Liver (tissue), 9 donors: ENCODE measurements around the gene TEX2. TPM values are rescaled to one million over a fixed set of nuclear protein-coding genes. Genes with fewer than 3 reads are reported as not detected.
A peak's percentile ranks its signal among the peaks of the same experiment; 100 is the strongest.
"Not testable (repeated sequence)": the region's sequence is repeated elsewhere in the genome, so short reads cannot be mapped to it uniquely, and the experiment has no call there.

ENCODE experiments used
- DNase-seq: peaks from one replicate; pipeline ENCODE4 v3.0.0-alpha.2; 2017; ENCODE audit warnings: low spot score
- H3K27ac ChIP-seq, 2 donors: one replicate each; pipeline ENCODE4 v1.7.0; 2013; ENCODE audit warnings: inconsistent platforms in 2 of 2, low read length in 2 of 2, control low read depth in 1 of 2, low read depth in 1 of 2, mild to moderate bottlenecking in 1 of 2
- H3K27me3 ChIP-seq, 4 donors: one replicate each; pipeline versions ENCODE4 v1.6.1 to v1.7.0; 2013; ENCODE audit warnings: low read length in 3 of 4, inconsistent platforms in 1 of 4, mild to moderate bottlenecking in 1 of 4, moderate library complexity in 1 of 4; ENCODE audit not compliant: control insufficient read depth in 4 of 4, insufficient read depth in 4 of 4
- H3K36me3 ChIP-seq, 4 donors: one replicate each; pipeline versions ENCODE4 v1.6.1 to v1.7.0; 2013; ENCODE audit warnings: low read length in 3 of 4, mild to moderate bottlenecking in 3 of 4, low read depth in 1 of 4, moderate library complexity in 1 of 4; ENCODE audit not compliant: control insufficient read depth in 4 of 4, insufficient read depth in 3 of 4
- H3K4me1 ChIP-seq, 4 donors: one replicate each; pipeline versions ENCODE4 v1.6.1 to v1.7.0; 2013; ENCODE audit warnings: low read length in 3 of 4, mild to moderate bottlenecking in 3 of 4, moderate library complexity in 1 of 4; ENCODE audit not compliant: control insufficient read depth in 4 of 4, insufficient read depth in 4 of 4
- H3K4me3 ChIP-seq, 3 donors: one replicate each; pipeline versions ENCODE4 v1.6.1 to v1.7.0; 2013; ENCODE audit warnings: low read length in 3 of 3, control low read depth in 1 of 3, low read depth in 1 of 3, mild to moderate bottlenecking in 1 of 3
- H3K9ac ChIP-seq, 2 donors: one replicate each; pipeline ENCODE4 v1.7.0; 2013; ENCODE audit warnings: low read length in 2 of 2, mild to moderate bottlenecking in 2 of 2, moderate library complexity in 2 of 2, control low read depth in 1 of 2, low read depth in 1 of 2
- H3K9me3 ChIP-seq, 4 donors: one replicate each; pipeline versions ENCODE4 v1.6.1 to v1.7.0; 2013; ENCODE audit warnings: low read length in 3 of 4; ENCODE audit not compliant: control insufficient read depth in 4 of 4
- ATF3 ChIP-seq: IDR thresholded peaks from 2 replicates; pipeline ENCODE4 v1.6.1; 2016; ENCODE audit warnings: antibody characterized with exemption
- CTCF ChIP-seq: fragments of 150-350 bp; IDR thresholded peaks from 2 replicates; pipeline ENCODE4 v1.5.1; 2017; ENCODE audit warnings: improper control_type of control experiment, low read depth, low read length; ENCODE audit not compliant: missing input control
- EGR1 ChIP-seq, 2 donors: IDR thresholded peaks; 2 replicates each; pipeline ENCODE4 v1.6.1; 2016 to 2018; ENCODE audit warnings: antibody characterized with exemption in 2 of 2, low read depth in 2 of 2
- FOXA2 ChIP-seq: IDR thresholded peaks from 2 replicates; pipeline ENCODE4 v1.6.1; 2016; ENCODE audit warnings: antibody characterized with exemption
- GABPA ChIP-seq, 2 donors: IDR thresholded peaks in 1 of 2; conservative IDR thresholded peaks in 1 of 2; 2 replicates each; pipeline ENCODE4 v1.6.1; 2016; ENCODE audit warnings: antibody characterized with exemption in 2 of 2, mild to moderate bottlenecking in 1 of 2, moderate library complexity in 1 of 2
- HNF4A ChIP-seq, 2 donors: conservative IDR thresholded peaks; 2 replicates each; pipeline ENCODE4 v1.6.1; 2016; ENCODE audit warnings: antibody characterized with exemption in 2 of 2, mild to moderate bottlenecking in 2 of 2
- HNF4G ChIP-seq: IDR thresholded peaks from 2 replicates; pipeline ENCODE4 v1.6.1; 2016; ENCODE audit warnings: antibody characterized with exemption
- MAX ChIP-seq: IDR thresholded peaks from 2 replicates; pipeline ENCODE4 v1.6.1; 2016; ENCODE audit warnings: antibody characterized with exemption
- NR2F2 ChIP-seq: IDR thresholded peaks from 2 replicates; pipeline ENCODE4 v1.6.1; 2016; ENCODE audit warnings: antibody characterized with exemption
- RAD21 ChIP-seq, 2 donors: IDR thresholded peaks; 2 replicates each; pipeline ENCODE4 v1.6.1; 2016; ENCODE audit warnings: antibody characterized with exemption in 2 of 2, mild to moderate bottlenecking in 2 of 2
- REST ChIP-seq: IDR thresholded peaks from 2 replicates; pipeline ENCODE4 v1.6.1; 2016; ENCODE audit warnings: antibody characterized with exemption, mild to moderate bottlenecking
- RXRA ChIP-seq, 2 donors: IDR thresholded peaks; 2 replicates each; pipeline ENCODE4 v1.6.1; 2017 to 2018; ENCODE audit warnings: antibody characterized with exemption in 2 of 2, mild to moderate bottlenecking in 1 of 2
- SP1 ChIP-seq: IDR thresholded peaks from 2 replicates; pipeline ENCODE4 v1.6.1; 2018; ENCODE audit warnings: antibody characterized with exemption, mild to moderate bottlenecking
- WGBS: extraction: QIAGEN DNeasy Blood & Tissue Kit; methylation state at CpG from one replicate; pipeline ENCODE4 v1.1.7; 2013; 5-methylcytosine and 5-hydroxymethylcytosine counted together
- polyA plus RNA-seq, 2 donors: library from polyadenylated mRNA; stranded (reverse) in 1 of 2; unstranded in 1 of 2; fragments of 200-250 nt in 1 of 2; fragments of >200 nt in 1 of 2; fragmentation: Nextera tagmentation in 1 of 2; extraction: Ambion mirVana in 1 of 2; gene quantifications; one replicate each; pipeline versions ENCODE4 v1.2.1 to v1.2.3, GENCODE V29; 2013 to 2015
- total RNA-seq, 2 donors: library from RNA; depleted of rRNA; stranded (reverse); fragments of >200 nt; gene quantifications; one replicate each; pipeline ENCODE4 v1.2.3, GENCODE V29; 2014
- donor health status: healthy.
- donor health status: healthy.
- donor health status: healthy.
- donor health status: healthy.
- donor health status: healthy.

TEX2 gene
- total and polyA plus RNA-seq, 4 donors = 15.9 to 39.8 (median 28.2) TPM

DNA sequence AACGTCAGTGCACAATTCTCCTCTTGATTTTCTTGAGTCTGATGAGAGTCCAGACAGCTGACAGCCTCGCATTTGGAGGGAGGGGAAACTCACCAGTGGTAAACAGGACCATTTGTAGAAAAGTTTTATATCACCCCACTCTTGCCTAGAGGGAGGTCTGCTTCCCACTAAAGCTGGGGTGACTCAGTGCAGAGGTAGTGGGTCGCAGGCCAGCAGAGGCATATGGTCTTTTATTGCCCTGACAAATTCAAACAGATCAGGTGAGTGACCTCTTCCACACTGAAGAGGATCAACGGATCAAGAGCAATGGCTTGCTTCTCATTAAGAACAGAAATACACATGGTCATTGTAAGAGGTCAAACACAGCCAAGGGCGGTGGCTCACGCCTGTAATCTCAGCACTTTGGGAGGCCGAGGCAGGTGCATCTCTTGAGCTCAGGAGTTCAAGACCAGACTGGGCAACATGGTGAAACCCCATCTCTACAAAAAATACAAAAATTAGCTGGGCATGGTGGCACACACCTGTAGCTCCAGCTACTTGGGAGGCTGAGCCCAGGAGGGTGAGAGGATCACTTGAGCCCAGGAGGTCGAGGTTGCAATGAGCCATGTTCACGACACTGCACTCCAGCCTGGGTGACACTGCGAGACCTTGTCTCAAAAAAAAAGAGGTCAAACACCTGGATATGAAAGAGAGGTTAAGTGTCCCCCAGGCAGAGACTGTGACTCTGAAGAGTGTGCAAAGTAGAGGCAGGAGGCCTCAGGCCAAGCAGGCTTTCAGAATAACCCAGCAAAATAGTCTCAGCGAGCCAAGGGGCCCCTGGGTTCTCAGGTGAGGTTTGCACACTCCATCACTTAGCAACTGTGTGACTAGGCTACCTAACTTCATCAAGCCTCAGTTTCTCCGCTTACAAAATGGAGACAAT, 76.6 kb downstream of the TEX2 start:
- TF ChIP-seq ATF3 = no peak
- TF ChIP-seq CTCF = no peak
- no peak for TF ChIP-seq MAX
- TF ChIP-seq REST = no peak
- no peak for TF ChIP-seq HNF4A (conservative IDR thresholded peaks at IDR 0.05)
- TF ChIP-seq GABPA (IDR thresholded peaks at IDR 0.05 in 1 of 2, conservative IDR thresholded peaks at IDR 0.05 in 1 of 2) = no peak
- no peak for TF ChIP-seq EGR1 (IDR thresholded peaks at IDR 0.05; ENCODE audit: low read depth in 2 of 2)
- TF ChIP-seq HNF4G = no peak
- no peak for TF ChIP-seq SP1
- no peak for TF ChIP-seq FOXA2
- no peak for TF ChIP-seq NR2F2
- 83% methylated on average over 12 of the region's 12 CpGs for WGBS
- Histone ChIP-seq H3K36me3 (peaks cover 0 to 8% (median 2%) of the 10 kb centered on the region in 4 donors), H3K27ac (peak overlapping the region; percentile 60 to 87), H3K27me3 (no peaks in the 10 kb centered on the region), H3K4me1 (peaks cover 18 to 31% (median 25%) of the 10 kb centered on the region in 4 donors), H3K9me3 (no peaks in the 10 kb centered on the region), H3K9ac (no peak overlapping the region), H3K4me3 (no peak overlapping the region)
- DNase-seq = no peak

DNA sequence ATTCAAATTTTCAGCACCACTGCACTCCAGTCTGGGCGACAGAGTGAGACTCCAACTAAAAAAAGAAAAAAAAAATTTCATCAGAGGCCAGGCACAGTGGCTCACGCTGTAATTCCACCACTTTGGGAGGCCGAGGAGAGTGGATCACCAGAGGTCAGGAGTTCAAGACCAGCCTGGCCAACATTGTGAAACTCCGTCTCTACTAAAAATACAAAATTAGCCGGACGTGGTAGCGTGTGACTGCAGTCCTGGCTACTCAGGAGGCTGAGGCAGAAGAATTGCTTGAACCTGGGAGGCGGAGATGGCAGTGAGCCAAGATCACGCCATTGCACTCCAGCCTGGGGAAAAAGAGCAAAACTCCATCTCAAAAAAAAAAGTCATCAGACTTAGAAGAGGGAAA, 77.5 kb downstream of the TEX2 start:
- not testable (repeated sequence) for H3K9ac ChIP-seq, H3K9me3 ChIP-seq, H3K36me3 ChIP-seq, DNase-seq, H3K4me3 ChIP-seq, H3K27me3 ChIP-seq
- H3K27ac ChIP-seq = peak overlapping the region in 1 of 2 donors; percentile 87
- 27% methylated on average over 9 of the region's 9 CpGs for WGBS
- H3K4me1 ChIP-seq = peaks cover 18 to 31% (median 25%) of the 10 kb centered on the region in 4 donors
- TF ChIP-seq NR2F2 (peak; percentile 78), RXRA (IDR thresholded peaks at IDR 0.05) (peak; percentile 63 to 74), HNF4A (conservative IDR thresholded peaks at IDR 0.05) (peak; percentile 53 to 54), ATF3 (peak; percentile 43), RAD21 (IDR thresholded peaks at IDR 0.05) (peak in 1 of 2 donors; percentile 47), SP1 (peak; percentile 55)
